ENCODE results near the gene PRKG1.
A peak's percentile ranks its signal among the peaks of the same experiment; 100 is the strongest.
"Not testable (repeated sequence)": the region's sequence is repeated elsewhere in the genome, so short reads cannot be mapped to it uniquely, and the experiment has no call there.

PRKG1 gene

GRCh38 chr10:51700228-51700817, 626.0 kb downstream of the PRKG1 start:
- peak in 1 of 2 donors; percentile 7 for DNase-seq (ENCODE audit: low read depth in 2 of 2)

- no peak for DNase-seq (ENCODE audit: low read depth in 2 of 2)
Measured at GRCh38 chr10:51705774-51706173, 631.5 kb downstream of the PRKG1 start.

- DNase-seq (ENCODE audit: low read depth in 2 of 2), result no peak
Measured at GRCh38 chr10:51706225-51706624, 631.9 kb downstream of the PRKG1 start.

- DNase-seq (ENCODE audit: low read depth in 2 of 2), result no peak
Measured at GRCh38 chr10:51707392-51707791, 633.1 kb downstream of the PRKG1 start.

- no peak for DNase-seq (ENCODE audit: low read depth in 2 of 2)
Measured at GRCh38 chr10:51707821-51708424, 633.6 kb downstream of the PRKG1 start.

- no peak for DNase-seq (ENCODE audit: low read depth in 2 of 2)
Measured at GRCh38 chr10:51708609-51709008, 634.3 kb downstream of the PRKG1 start.

- DNase-seq (ENCODE audit: low read depth in 2 of 2), result no peak
Measured at GRCh38 chr10:51709324-51709972, 635.2 kb downstream of the PRKG1 start.

- DNase-seq (ENCODE audit: low read depth in 2 of 2), result no peak
Measured at GRCh38 chr10:51711519-51711891, 637.2 kb downstream of the PRKG1 start.

GRCh38 chr10:51716981-51717380, 642.7 kb downstream of the PRKG1 start:
- no peak for DNase-seq (ENCODE audit: low read depth in 2 of 2)

GRCh38 chr10:51718804-51719291, 644.6 kb downstream of the PRKG1 start:
- no peak for DNase-seq (ENCODE audit: low read depth in 2 of 2)

GRCh38 chr10:51724038-51724437, 649.8 kb downstream of the PRKG1 start:
- no peak for DNase-seq (ENCODE audit: low read depth in 2 of 2)

GRCh38 chr10:51729822-51730555, 655.7 kb downstream of the PRKG1 start:
- DNase-seq (ENCODE audit: low read depth in 2 of 2), result no peak

- DNase-seq (ENCODE audit: low read depth in 2 of 2), result no peak
Measured at GRCh38 chr10:51733057-51733456, 658.8 kb downstream of the PRKG1 start.

- DNase-seq (ENCODE audit: low read depth in 2 of 2), result no peak
Measured at GRCh38 chr10:51743146-51743545, 668.9 kb downstream of the PRKG1 start.

- no peak for DNase-seq (ENCODE audit: low read depth in 2 of 2)
Measured at GRCh38 chr10:51744235-51745000, 670.1 kb downstream of the PRKG1 start.

GRCh38 chr10:51745397-51745796, 671.1 kb downstream of the PRKG1 start:
- no peak for DNase-seq (ENCODE audit: low read depth in 2 of 2)

GRCh38 chr10:51747216-51747615, 672.9 kb downstream of the PRKG1 start:
- no peak for DNase-seq (ENCODE audit: low read depth in 2 of 2)

GRCh38 chr10:51748959-51749358, 674.7 kb downstream of the PRKG1 start:
- DNase-seq (ENCODE audit: low read depth in 2 of 2), result no peak

- DNase-seq (ENCODE audit: low read depth in 2 of 2), result no peak
Measured at GRCh38 chr10:51758366-51758765, 684.1 kb downstream of the PRKG1 start.

- DNase-seq (ENCODE audit: low read depth in 2 of 2), result not testable (repeated sequence)
Measured at GRCh38 chr10:51758838-51759237, 684.6 kb downstream of the PRKG1 start.

GRCh38 chr10:51759896-51760534, 685.7 kb downstream of the PRKG1 start:
- DNase-seq (ENCODE audit: low read depth in 2 of 2), result no peak

Measured in stimulated activated CD4-positive, alpha-beta T cell treated with anti-CD3 and anti-CD28 coated beads, Interleukin-15, amount 100 ng/mL, for 48 hours (primary cell).